GM19372 (cell line): Measurements from ENCODE around the gene RAPGEF5.

Experiments used
- ATAC-seq: cut with Tn5 transposase; IDR thresholded peaks from one replicate; pipeline ENCODE4 v1.9.1; 2021; ENCODE audit warnings: mild to moderate bottlenecking, low read depth, moderate library complexity; ENCODE audit not compliant: unreplicated experiment

Gene RAPGEF5

GRCh38 chr7:22200777-22201176, 156.2 kb downstream of the RAPGEF5 start:
- ATAC-seq = no peak

GRCh38 chr7:22200238-22200637, 156.7 kb downstream of the RAPGEF5 start:
- no peak for ATAC-seq

DNA sequence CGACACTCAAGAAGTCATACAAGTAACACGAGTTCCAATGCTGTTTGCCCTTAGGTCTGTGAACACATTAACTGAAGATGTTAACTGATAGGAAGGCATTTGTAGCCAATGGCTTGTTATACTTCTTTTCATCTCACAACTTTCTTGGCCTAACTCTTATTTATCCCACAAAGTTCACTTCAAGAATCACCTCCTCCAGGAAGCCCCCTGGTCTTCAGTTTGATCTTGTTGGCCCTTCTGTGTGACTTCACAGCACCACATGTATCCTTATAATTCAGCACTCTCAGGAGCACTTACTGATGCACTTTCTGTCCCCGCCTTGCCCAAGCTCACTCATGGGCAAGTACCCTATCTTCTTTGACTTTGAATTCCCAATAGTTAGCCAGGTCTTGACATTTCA, 159.6 kb downstream of the RAPGEF5 start:
- no peak for ATAC-seq

GRCh38 chr7:22196429-22196828, 160.5 kb downstream of the RAPGEF5 start:
- ATAC-seq = no peak

- ATAC-seq = no peak
Measured at GRCh38 chr7:22195397-22196172, 161.4 kb downstream of the RAPGEF5 start.

- no peak for ATAC-seq
Measured at GRCh38 chr7:22194658-22195273, 162.2 kb downstream of the RAPGEF5 start.

GRCh38 chr7:22193450-22193983, 163.4 kb downstream of the RAPGEF5 start:
- ATAC-seq = no peak

- no peak for ATAC-seq
Measured at GRCh38 chr7:22192801-22193200, 164.2 kb downstream of the RAPGEF5 start.

DNA sequence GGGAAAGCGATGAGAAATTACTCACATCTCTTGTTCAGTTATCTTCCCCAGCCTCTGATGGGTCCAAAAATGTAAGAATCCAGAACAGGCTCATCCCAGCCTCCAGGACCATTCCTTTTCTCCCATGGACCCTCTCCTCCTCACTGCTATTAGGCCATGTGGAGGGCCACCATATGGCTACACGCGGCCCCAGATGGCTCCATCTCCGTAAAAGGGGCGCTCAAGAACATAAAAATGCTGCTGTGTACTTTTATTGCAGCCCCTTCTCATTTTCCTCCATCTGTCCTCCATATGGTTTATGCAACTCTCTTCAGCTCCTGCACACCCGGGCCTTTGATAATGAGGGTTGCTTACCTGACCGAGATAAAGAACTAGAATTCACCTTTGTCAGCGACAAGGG, 166.2 kb downstream of the RAPGEF5 start:
- ATAC-seq = no peak

- no peak for ATAC-seq
Measured at GRCh38 chr7:22189741-22190140, 167.2 kb downstream of the RAPGEF5 start.

- no peak for ATAC-seq
Measured at GRCh38 chr7:22189230-22189629, 167.7 kb downstream of the RAPGEF5 start.

- no peak for ATAC-seq
Measured at GRCh38 chr7:22187691-22188348, 169.1 kb downstream of the RAPGEF5 start.

DNA sequence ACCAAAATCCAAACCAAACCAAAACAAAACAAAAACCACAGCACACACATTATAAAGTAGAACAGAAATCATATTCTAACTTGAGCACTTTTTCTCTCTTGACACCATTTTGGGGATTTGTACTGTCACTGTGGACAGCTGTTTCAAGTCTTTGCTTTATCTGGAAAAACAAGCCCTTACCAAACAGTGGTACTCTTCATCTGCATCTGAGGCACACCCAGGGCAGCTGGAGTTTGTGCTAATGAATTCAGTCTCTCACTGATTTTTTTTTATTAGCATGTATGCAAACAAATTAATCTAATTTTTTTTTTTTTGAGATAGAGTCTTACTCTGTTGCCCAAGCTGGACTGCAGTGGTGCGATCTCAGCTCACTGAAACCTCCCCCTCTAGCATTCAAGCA, 171.4 kb downstream of the RAPGEF5 start:
- ATAC-seq = no peak

- no peak for ATAC-seq
Measured at GRCh38 chr7:22184549-22185199, 172.3 kb downstream of the RAPGEF5 start.

GRCh38 chr7:22183522-22184280, 173.3 kb downstream of the RAPGEF5 start:
- no peak for ATAC-seq

- ATAC-seq = no peak
Measured at GRCh38 chr7:22182149-22182548, 174.8 kb downstream of the RAPGEF5 start.

- ATAC-seq = no peak
Measured at GRCh38 chr7:22181663-22182062, 175.3 kb downstream of the RAPGEF5 start.

GRCh38 chr7:22179442-22179879, 177.5 kb downstream of the RAPGEF5 start:
- no peak for ATAC-seq

GRCh38 chr7:22178735-22179134, 178.2 kb downstream of the RAPGEF5 start:
- no peak for ATAC-seq

- ATAC-seq = no peak
Measured at GRCh38 chr7:22176791-22177412, 180.1 kb downstream of the RAPGEF5 start.
